ENCODE results near the gene MMP24OS.

- TF ChIP-seq CTCF (IDR thresholded peaks at IDR 0.05): no peak
- TF ChIP-seq POLR2AphosphoS5 (IDR thresholded peaks at IDR 0.05): no peak
Measured at GRCh38 chr20:35314816-35315631, 37.1 kb upstream of the MMP24OS start.
